Smooth muscle cell (in vitro differentiated cells): ENCODE measurements around the gene PPM1L. TPM values are rescaled to one million over a fixed set of nuclear protein-coding genes. Genes with fewer than 3 reads are reported as not detected.

ENCODE experiments used
- DNase-seq: peaks from one replicate; lab custom pipeline; 2025; ENCODE audit not compliant: unreplicated experiment; lab: John Stamatoyannopoulos, UW
- H2AFZ ChIP-seq: fragments of 200-600 bp; sonication (generic); 2 replicates; pipeline ENCODE4 v1.6.0; 2016; ENCODE audit warnings: antibody characterized with exemption, low read depth, mild to moderate bottlenecking
- H3F3A ChIP-seq: fragments of 200-600 bp; sonication (generic); 2 replicates; pipeline ENCODE4 v1.6.0; 2017; ENCODE audit warnings: antibody characterized with exemption, low read depth
- H3K27ac ChIP-seq: fragments of 200-600 bp; sonication (generic); 2 replicates; pipeline ENCODE4 v1.5.1; 2016; ENCODE audit warnings: low read depth, mild to moderate bottlenecking
- H3K27me3 ChIP-seq: fragments of 200-600 bp; sonication (generic); 2 replicates; pipeline ENCODE4 v1.6.1; 2016; ENCODE audit warnings: low read depth, mild to moderate bottlenecking
- H3K36me3 ChIP-seq: fragments of 200-600 bp; sonication (generic); 2 replicates; pipeline ENCODE4 v1.5.1; 2016; ENCODE audit warnings: low read depth
- H3K4me1 ChIP-seq: fragments of 200-600 bp; sonication (generic); 2 replicates; pipeline ENCODE4 v1.5.1; 2016; ENCODE audit warnings: low read depth
- H3K4me2 ChIP-seq: fragments of 200-600 bp; sonication (generic); 2 replicates; pipeline ENCODE4 v1.6.0; 2016; ENCODE audit warnings: mild to moderate bottlenecking
- H3K4me3 ChIP-seq: fragments of 200-600 bp; sonication (generic); 2 replicates; pipeline ENCODE4 v1.5.1; 2016; ENCODE audit warnings: mild to moderate bottlenecking
- H3K79me2 ChIP-seq: fragments of 200-600 bp; sonication (generic); 2 replicates; pipeline ENCODE4 v1.6.0; 2016; ENCODE audit warnings: low read depth, mild to moderate bottlenecking
- H3K9ac ChIP-seq: fragments of 200-600 bp; sonication (generic); 2 replicates; pipeline ENCODE4 v1.6.0; 2016; ENCODE audit warnings: low read depth
- H3K9me3 ChIP-seq: fragments of 200-600 bp; sonication (generic); replicated peaks from 2 replicates; pipeline ENCODE4 v1.5.1; 2016; ENCODE audit warnings: low read depth
- H4K20me1 ChIP-seq: fragments of 200-600 bp; sonication (generic); 2 replicates; pipeline ENCODE4 v1.6.0; 2016; ENCODE audit warnings: low read depth
- CTCF ChIP-seq: fragments of 200-600 bp; sonication (generic); IDR thresholded peaks from 2 replicates; pipeline ENCODE4 v1.5.1; 2017; ENCODE audit warnings: borderline replicate concordance, mild to moderate bottlenecking, antibody characterized with exemption; ENCODE audit not compliant: insufficient read depth, poor library complexity, severe bottlenecking
- WGBS: methylation state at CpG from one replicate; pipeline ENCODE4 v1.1.7; 2016; ENCODE audit warnings: low lambda C conversion rate; 5-methylcytosine and 5-hydroxymethylcytosine counted together
- polyA plus RNA-seq: library from polyadenylated mRNA; unstranded; fragments of >200 nt; fragmentation: Nextera tagmentation; extraction: Ambion mirVana; gene quantifications from 2 replicates; pipeline ENCODE4 v1.2.1, GENCODE V29; 2016
- total RNA-seq: library from RNA; depleted of rRNA; stranded (reverse); fragments of >200 nt; gene quantifications from 2 replicates; pipeline ENCODE4 v1.2.3, GENCODE V29; 2014

The PPM1L gene
- total and polyA plus RNA-seq, 2 experiments from 2014 or later = 0.14 to 1.9 TPM

- H3F3A ChIP-seq = no peaks in the 10 kb centered on the region
- no peak overlapping the region for H3K27ac ChIP-seq
- H3K36me3 ChIP-seq = no peaks in the 10 kb centered on the region
- H3K9ac ChIP-seq = no peak overlapping the region
- 60% methylated on average over 8 of the region's 8 CpGs for WGBS
- H3K4me2 ChIP-seq = peak overlapping the region; percentile 1
- no peaks in the 10 kb centered on the region for H3K79me2 ChIP-seq
- no peak overlapping the region for H3K4me3 ChIP-seq
- no peaks in the 10 kb centered on the region for H4K20me1 ChIP-seq
- no peaks in the 10 kb centered on the region for H3K9me3 ChIP-seq
- no peak for TF ChIP-seq CTCF
- no peak for DNase-seq
- no peaks in the 10 kb centered on the region for H3K4me1 ChIP-seq
- H3K27me3 ChIP-seq = no peaks in the 10 kb centered on the region
- H2AFZ ChIP-seq = peak overlapping the region; percentile 21
Measured at GRCh38 chr3:160801386-160802118, 45.5 kb downstream of the PPM1L start.

- no peaks in the 10 kb centered on the region for H3K9me3 ChIP-seq
- H3F3A ChIP-seq = no peaks in the 10 kb centered on the region
- no peaks in the 10 kb centered on the region for H3K79me2 ChIP-seq
- no peaks in the 10 kb centered on the region for H3K36me3 ChIP-seq
- DNase-seq = no peak
- H4K20me1 ChIP-seq = no peaks in the 10 kb centered on the region
- peaks cover 2% of the 10 kb centered on the region for H3K4me1 ChIP-seq
- H3K4me2 ChIP-seq = no peak overlapping the region
- WGBS = 15% methylated on average over 1 of the region's 1 CpG
- H3K27me3 ChIP-seq = no peaks in the 10 kb centered on the region
- H3K27ac ChIP-seq = no peak overlapping the region
- no peak overlapping the region for H3K9ac ChIP-seq
- TF ChIP-seq CTCF = no peak
- H2AFZ ChIP-seq = no peak overlapping the region
- H3K4me3 ChIP-seq = no peak overlapping the region
Measured at GRCh38 chr3:160804762-160805161, 48.7 kb downstream of the PPM1L start.

- H4K20me1 ChIP-seq = no peaks in the 10 kb centered on the region
- H3K79me2 ChIP-seq = no peaks in the 10 kb centered on the region
- no peak overlapping the region for H3K9ac ChIP-seq
- no peak overlapping the region for H3K27ac ChIP-seq
- no peak for TF ChIP-seq CTCF
- H2AFZ ChIP-seq = no peak overlapping the region
- H3K27me3 ChIP-seq = no peaks in the 10 kb centered on the region
- no peak overlapping the region for H3K4me2 ChIP-seq
- H3K4me1 ChIP-seq = peaks cover 2% of the 10 kb centered on the region
- no peaks in the 10 kb centered on the region for H3K9me3 ChIP-seq
- no peaks in the 10 kb centered on the region for H3K36me3 ChIP-seq
- H3F3A ChIP-seq = no peaks in the 10 kb centered on the region
- DNase-seq = no peak
- H3K4me3 ChIP-seq = no peak overlapping the region
Measured at GRCh38 chr3:160806094-160806493, 50.1 kb downstream of the PPM1L start.

GRCh38 chr3:160806686-160807085 lies 50.7 kb downstream of the PPM1L start:
- Histone ChIP-seq H3K79me2 (no peaks in the 10 kb centered on the region), H2AFZ (no peak overlapping the region), H3K36me3 (no peaks in the 10 kb centered on the region), H3K9ac (no peak overlapping the region), H3K4me3 (no peak overlapping the region), H3K4me1 (peaks cover 2% of the 10 kb centered on the region), H3K4me2 (no peak overlapping the region), H3K27ac (no peak overlapping the region), H3F3A (no peaks in the 10 kb centered on the region), H4K20me1 (no peaks in the 10 kb centered on the region), H3K9me3 (no peaks in the 10 kb centered on the region), H3K27me3 (no peaks in the 10 kb centered on the region)
- 96% methylated on average over 3 of the region's 3 CpGs for WGBS
- no peak for TF ChIP-seq CTCF
- DNase-seq = no peak
